ENCODE data around the gene SATB2.

SATB2 gene

GRCh38 chr2:199465988-199466691 lies 8.4 kb upstream of the SATB2 start:
- no peak for DNase-seq (ENCODE audit: low spot score)

- no peak for DNase-seq (ENCODE audit: low spot score)
Observed at GRCh38 chr2:199465390-199465789, 7.7 kb upstream of the SATB2 start.

- DNase-seq (ENCODE audit: low spot score) = no peak
Observed at GRCh38 chr2:199464606-199465352, 7.0 kb upstream of the SATB2 start.

- DNase-seq (ENCODE audit: low spot score) = no peak
Observed at GRCh38 chr2:199463708-199464605, 6.2 kb upstream of the SATB2 start.

GRCh38 chr2:199462956-199463692 lies 5.4 kb upstream of the SATB2 start:
- DNase-seq (ENCODE audit: low spot score) = peak; percentile 50

- no peak for DNase-seq (ENCODE audit: low spot score)
Observed at GRCh38 chr2:199462347-199462955, 4.7 kb upstream of the SATB2 start.

- DNase-seq (ENCODE audit: low spot score) = no peak
Observed at GRCh38 chr2:199461711-199462346, 4.1 kb upstream of the SATB2 start.

GRCh38 chr2:199460846-199461710 lies 3.3 kb upstream of the SATB2 start:
- no peak for DNase-seq (ENCODE audit: low spot score)

- DNase-seq (ENCODE audit: low spot score) = no peak
Observed at GRCh38 chr2:199460101-199460671, 2.4 kb upstream of the SATB2 start.

- DNase-seq (ENCODE audit: low spot score) = peak; percentile 93
Observed at GRCh38 chr2:199459286-199460100, 1.8 kb upstream of the SATB2 start.

- DNase-seq (ENCODE audit: low spot score) = no peak
Observed at GRCh38 chr2:199458806-199459285, 1.1 kb upstream of the SATB2 start.

- DNase-seq (ENCODE audit: low spot score) = no peak
Observed at GRCh38 chr2:199458009-199458805, 468 bp upstream of the SATB2 start.

GRCh38 chr2:199456383-199457146 lies 1.2 kb downstream of the SATB2 start:
- DNase-seq (ENCODE audit: low spot score) = no peak

GRCh38 chr2:199455545-199456382 lies 2.0 kb downstream of the SATB2 start:
- DNase-seq (ENCODE audit: low spot score) = no peak

GRCh38 chr2:199455210-199455544 lies 2.6 kb downstream of the SATB2 start:
- DNase-seq (ENCODE audit: low spot score) = no peak

- DNase-seq (ENCODE audit: low spot score) = no peak
Observed at GRCh38 chr2:199452991-199453379, 4.8 kb downstream of the SATB2 start.

Measured in putamen (tissue), 1 donor.